Pulmonary artery endothelial cell (primary cell): Measurements from ENCODE around the gene TMEM221. TPM values are rescaled to one million over a fixed set of nuclear protein-coding genes. Genes with fewer than 3 reads are reported as not detected.
"Not testable (repeated sequence)": the region's sequence is repeated elsewhere in the genome, so short reads cannot be mapped to it uniquely, and the experiment has no call there.

Experiments used
- DNase-seq: peaks from one replicate; pipeline ENCODE4 v3.0.0-alpha.2; 2011; ENCODE audit warnings: low read depth, low spot score
- total RNA-seq: library from RNA; depleted of rRNA; stranded (reverse); fragments of >200 nt; gene quantifications from 2 replicates; pipeline ENCODE4 v1.2.3, GENCODE V29; 2014

Gene TMEM221
- 0.04 TPM in 1 of 2 replicates, not detected in the other for total RNA-seq

DNA sequence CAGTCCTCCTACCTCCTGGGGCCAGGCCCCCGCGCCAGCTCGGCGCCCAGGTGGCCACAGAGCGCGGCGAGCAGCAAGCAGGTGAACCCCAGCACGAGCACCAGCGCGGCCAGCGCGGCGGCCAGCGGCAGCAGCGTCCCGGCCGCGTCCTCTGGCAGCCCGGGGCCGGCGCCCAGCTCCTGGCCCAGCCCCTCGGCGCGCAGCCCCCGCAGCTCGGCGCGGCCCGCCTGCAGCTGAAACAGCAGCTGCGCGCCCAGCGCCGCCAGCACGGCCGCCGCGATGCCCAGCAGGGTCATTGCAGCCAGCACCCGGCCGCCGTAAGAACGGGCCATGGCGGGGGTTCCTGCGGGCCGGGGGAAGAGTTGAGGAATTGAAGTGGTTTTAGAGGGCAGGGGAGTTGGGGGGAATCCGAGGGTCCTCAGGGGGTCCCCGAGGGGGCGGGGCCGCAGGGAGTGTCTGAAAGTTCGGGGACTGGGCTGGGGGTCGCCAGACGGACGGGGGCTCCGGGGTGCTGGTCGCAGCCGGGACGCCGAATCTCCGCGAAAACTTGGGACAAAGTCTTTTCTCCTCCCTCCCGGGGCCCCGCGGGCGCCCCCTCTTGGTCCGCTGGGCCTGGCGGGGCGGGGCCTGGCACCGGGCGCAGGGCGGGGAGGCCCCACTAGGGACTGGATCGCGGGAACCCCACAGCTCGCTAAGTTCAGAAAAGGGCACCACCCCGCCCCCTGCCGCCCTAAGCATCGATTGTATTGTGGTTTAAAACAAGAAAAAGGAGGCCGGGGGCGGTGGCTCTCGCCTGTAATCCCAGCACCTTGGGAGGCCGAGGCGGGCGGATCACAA lies at the start of gene TMEM221:
Gene TMEM221, minus strand, starts transcription at position 538 of the 837 bp plus-strand sequence. Its CDS starts 206 bp downstream, at position 332.
- DNase-seq = no peak

GRCh38 chr19:17497149-17497798 lies 48.8 kb upstream of the TMEM221 start:
- DNase-seq = no peak

DNA sequence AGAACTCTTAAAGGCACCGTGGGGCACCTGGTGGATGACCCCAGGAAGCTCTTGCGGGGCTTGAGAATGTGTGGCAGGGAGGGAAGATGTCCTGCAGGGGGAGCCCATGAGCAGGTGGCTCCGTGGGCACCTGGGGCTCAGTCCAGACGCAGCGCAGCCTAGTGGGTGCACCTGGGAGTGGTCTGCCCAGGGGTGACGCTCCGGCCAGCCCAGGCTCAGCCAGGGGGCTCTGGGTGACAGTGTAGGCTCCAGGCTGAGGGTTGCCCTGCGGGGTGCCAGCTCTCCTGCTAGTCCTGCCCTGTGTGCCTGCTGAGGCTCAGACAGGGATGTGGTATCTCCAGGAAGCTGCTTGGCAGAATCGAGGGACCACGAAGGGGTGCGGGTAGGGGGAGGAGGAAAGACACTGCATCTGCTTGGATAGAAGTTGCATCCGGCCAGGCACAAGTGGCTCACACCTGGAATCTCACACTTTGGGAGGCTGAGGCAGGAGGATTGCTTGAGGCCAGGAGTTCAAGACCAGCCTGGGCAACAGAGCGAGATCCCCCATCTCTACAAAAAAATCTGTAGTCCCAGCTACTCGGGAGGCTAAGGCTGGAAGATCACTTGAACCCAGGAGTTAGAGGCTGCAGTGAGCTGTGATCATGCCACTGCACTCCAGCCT lies 48.0 kb upstream of the TMEM221 start:
- DNase-seq = no peak

- DNase-seq = no peak
These were observed 47.3 kb upstream of the TMEM221 start for GRCh38 chr19:17495639-17496296.

- DNase-seq = no peak
These were observed 42.8 kb upstream of the TMEM221 start for GRCh38 chr19:17491287-17491686.

DNA sequence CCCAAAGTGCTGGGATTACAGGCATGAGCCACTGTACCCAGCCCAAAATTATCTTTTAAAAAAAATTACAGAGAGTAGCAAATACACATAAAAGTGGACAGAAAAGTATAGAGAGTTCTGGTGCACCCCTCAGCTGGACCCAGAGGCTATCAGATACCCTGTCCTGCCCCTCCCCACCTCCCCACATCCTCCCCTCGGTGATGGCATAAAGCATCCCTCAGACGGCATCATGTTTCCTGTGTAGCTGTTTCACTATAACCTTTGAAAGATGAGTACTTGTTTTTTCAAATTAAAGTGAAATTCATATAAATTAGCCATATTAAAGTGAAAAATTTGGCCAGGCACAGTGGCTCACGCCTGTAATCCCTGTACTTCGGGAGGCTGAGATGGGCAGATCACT lies 41.9 kb upstream of the TMEM221 start:
- DNase-seq = no peak

DNA sequence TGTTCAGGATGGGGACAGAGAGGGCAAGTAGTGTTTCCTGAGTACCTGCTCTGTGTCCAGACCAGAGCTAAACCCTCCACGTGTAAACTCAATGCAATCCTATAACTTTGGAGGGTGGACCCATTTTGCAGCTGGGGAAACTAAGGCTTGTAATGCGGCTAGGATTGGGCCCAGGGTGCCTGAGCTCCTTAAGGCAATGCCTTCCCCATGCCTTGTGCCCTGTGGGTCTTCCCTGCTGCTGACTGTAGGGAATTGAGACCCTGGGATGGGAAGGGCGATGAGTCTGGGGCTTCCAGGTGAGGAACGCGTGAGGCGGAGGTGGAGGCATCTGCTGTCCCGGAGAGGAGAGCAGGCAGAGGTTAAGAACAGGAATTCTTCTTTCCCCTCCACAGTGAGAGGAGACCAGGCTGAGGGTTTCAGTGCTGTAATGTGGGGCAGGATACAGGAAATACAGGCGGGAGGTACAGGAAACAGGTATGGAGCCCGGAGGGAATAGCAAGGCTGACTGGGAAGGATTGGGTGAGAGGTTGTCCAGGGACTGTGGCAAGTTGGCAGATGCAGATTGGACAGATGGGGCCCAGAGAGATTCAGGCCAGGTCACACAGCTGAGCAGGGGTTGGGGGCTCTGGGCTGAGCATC lies 41.0 kb upstream of the TMEM221 start:
- no peak for DNase-seq

DNA sequence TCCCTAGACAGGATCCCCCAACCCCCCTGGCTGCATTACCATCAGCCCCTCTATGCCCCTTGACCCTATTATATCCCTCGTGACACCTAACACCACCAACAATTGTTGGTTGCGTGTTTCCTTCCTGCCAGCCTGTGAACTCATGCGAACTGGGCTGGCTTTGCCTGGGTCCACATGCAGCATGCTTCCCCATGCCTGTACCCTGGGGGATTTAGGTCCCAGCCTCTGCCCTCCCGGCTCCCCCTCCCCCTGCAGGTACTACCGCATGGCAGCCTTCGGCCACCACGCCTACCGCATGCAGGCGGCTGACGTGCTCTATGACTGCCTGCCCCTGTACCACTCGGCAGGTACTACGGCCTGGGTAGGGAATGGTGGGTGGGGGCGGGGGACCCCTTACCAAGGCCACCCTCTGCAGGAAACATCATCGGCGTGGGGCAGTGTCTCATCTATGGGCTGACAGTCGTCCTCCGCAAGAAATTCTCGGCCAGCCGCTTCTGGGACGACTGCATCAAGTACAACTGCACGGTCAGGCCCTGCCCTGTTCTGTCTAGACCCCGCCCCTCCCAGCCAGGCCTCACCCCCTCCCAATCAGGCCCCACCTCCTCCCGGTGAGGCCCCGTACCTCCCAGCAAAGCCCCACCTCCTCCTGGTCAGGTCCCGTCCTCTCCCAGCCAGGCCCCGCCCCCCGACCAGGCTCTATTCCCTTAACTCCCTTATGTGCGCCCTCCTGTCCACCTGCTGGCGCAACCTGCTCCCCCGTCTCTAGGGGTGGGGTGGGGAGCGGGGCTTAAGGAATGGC lies 40.3 kb upstream of the TMEM221 start:
- no peak for DNase-seq

DNA sequence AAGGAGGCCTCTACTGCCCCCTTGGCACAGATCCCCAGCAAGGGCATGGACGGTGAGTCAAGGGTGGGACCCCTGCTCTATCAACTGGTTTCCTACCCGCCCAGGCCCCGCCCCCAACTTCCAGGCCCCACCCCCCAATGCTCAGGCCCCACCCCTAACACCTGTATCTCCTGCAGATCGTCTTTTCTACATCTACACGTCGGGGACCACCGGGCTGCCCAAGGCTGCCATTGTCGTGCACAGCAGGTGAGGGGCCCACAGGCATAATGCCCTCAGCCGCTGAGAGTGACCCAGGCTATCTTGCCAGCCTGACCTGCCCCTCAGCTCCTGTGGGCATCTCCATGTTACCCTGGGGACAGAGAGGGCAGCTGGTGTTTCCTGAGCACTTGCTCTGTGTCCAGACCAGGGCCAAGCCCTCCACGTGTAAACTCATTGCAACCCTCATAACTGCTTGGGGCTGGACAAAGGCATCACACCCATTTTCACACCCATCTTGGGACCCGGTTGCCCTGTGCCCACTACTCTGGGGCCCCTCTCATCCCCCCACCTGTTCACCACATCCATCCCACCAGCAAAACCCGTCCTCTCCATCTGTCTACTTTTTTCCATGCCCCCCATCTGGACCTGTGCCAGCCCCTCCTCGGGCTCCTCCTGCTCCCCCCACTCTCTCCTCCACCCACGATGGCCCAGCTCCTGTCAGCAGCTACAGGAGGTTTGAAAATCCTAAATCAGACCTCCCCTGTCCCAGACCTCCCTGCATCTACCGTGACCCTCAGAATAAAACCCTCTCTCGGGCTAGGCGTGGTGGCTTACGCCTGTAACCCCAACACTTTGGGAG lies 39.0 kb upstream of the TMEM221 start:
- DNase-seq = no peak

DNA sequence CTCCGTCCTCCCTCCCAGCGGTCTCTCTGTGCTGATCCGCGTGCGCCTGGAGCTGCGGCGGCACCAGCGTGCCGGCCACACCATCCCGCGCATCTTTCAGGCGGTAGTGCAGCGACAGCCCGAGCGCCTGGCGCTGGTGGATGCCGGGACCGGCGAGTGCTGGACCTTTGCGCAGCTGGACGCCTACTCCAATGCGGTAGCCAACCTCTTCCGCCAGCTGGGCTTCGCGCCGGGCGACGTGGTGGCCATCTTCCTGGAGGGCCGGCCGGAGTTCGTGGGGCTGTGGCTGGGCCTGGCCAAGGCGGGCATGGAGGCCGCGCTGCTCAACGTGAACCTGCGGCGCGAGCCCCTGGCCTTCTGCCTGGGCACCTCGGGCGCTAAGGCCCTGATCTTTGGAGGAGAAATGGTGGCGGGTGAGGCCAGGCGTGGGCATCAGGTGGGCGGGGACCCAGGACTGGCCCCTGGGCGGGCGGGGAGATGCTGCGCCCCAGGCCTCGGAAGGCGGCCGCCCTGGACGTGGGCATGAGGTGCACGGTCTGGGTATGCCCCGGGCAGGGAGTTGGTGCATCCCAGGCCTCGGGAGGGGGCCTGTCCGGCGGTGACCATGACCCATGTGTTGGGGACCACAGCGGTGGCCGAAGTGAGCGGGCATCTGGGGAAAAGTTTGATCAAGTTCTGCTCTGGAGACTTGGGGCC lies 38.2 kb upstream of the TMEM221 start:
- no peak for DNase-seq

DNA sequence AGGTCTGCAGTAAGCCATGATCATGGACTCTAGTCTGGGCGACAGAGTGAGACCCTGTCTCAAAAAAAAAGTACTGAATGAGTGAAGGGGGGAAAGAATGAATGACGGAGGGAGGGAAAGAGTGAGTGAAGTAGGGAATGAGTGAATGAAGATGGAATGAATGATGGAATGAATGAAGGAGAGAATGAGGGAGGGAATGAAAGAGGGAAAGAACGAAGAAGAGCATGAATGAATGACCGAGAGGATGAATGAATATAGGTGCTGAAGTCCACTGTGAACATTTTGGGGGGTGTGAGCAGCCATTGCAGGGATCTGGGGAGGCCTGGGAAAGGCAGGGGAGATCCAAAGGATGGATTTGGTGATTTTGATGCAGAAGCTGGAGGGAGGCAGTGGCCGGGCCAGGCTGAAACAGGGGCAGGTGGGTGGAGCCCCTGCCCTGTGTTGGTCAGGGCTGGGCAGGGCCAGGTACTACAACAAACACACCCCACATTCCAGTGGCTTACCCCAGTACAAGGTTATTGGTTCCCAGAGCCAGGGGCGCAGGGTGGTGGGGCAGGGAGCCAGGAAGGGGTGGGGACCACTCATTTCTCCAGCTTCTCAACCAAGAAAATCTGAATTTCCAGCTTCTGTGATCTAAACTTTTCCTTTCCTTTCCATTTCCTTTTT lies 36.2 kb upstream of the TMEM221 start:
- DNase-seq = no peak

DNA sequence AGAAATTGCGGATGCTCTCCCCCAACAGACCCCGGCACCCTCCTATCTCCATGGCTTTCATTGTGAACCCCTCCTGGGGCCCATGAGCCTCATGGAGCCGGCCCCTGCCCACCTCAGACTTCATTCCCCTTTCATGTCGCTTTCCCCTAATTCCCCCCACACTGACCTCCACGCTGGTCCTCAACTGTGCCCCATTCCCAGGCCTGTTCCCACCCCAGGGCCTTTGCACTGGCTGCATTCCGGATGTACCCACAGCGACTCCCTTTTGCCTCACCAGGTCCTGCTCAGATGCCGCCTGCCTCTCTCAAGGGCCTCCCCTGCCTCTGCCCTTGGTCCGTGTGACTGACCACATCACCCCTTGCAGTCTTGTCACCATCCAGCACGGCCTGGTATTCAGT lies 35.1 kb upstream of the TMEM221 start:
- DNase-seq = no peak

GRCh38 chr19:17482877-17483604 lies 34.6 kb upstream of the TMEM221 start:
- DNase-seq = no peak

- no peak for DNase-seq
These were observed 33.5 kb upstream of the TMEM221 start for GRCh38 chr19:17481986-17482385.

GRCh38 chr19:17479325-17479791 lies 30.9 kb upstream of the TMEM221 start:
- DNase-seq = no peak

DNA sequence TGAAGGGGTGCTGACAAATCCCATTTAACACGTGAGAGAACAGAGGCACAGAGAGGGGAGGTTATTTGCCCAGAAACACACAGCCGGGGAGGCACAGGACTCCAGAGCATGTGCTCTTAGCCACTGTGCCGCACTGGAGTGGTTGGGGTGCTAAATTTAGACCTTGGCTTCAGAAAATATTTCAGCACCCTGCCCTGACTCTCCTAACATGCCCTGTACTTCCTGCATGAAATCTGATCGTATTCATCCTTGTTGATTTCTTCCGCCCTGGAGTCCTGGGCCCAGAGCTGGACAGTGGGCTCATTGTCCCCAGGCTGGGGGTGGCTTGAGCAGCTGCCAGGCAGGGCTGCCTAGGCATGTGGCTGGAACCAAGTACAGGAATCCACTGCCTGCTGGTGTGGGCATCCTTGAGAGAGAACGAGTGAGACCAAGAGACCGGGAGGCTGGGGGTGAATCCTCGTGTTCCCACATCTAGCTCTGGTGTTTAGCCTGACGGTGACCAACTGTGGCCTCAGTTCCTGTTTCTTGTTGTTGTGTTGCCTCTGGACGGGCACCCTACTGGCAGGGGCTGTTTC lies 27.2 kb upstream of the TMEM221 start:
- no peak for DNase-seq

DNA sequence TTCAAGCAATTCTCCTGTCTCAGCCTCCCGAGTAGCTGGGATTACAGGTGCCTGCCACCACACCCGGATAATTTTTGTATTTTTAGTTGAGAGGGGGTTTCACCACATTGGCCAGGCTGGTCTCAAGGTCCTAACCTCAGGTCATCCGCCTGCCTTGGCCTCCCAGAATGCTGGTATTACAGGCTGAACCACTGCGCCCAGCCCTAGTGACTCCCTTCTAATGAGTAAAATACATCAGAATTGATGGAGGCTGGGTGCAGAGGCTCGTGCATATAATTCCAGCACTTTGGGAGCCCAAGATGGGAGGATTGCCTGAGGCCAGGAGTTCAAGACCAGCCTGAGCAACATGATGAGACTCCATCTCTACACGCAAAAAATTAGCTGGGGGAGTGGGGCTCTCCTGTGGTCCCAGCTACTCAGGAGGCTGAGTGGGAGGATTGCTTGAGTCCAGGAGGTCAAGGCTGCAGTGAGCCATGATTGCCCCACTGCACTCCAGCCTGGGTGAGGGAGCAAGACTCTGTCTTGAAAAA lies 26.6 kb upstream of the TMEM221 start:
- not testable (repeated sequence) for DNase-seq
